CD14-positive monocyte (primary cell): ENCODE results near the gene KDM4C. TPM values are rescaled to one million over a fixed set of nuclear protein-coding genes. Genes with fewer than 3 reads are reported as not detected.

Source experiments
- DNase-seq, 3 donors: peaks; one replicate each; pipeline ENCODE4 v3.0.0-alpha.2; 2011 to 2022
- H2AFZ ChIP-seq: 2 replicates; pipeline ENCODE4 v1.6.0; 2012; ENCODE audit warnings: mild to moderate bottlenecking, low read depth, low read length, inconsistent platforms; ENCODE audit not compliant: insufficient read depth, poor library complexity, severe bottlenecking
- H3K27ac ChIP-seq, 2 donors: 1 replicate in 1 of 2; 2 replicates in 1 of 2; pipeline ENCODE4 v1.5.1; 2012 to 2013; ENCODE audit warnings: low read length in 2 of 2, control low read depth in 1 of 2, inconsistent platforms in 1 of 2, low read depth in 1 of 2, mild to moderate bottlenecking in 1 of 2
- H3K27me3 ChIP-seq, 2 donors: one replicate each; pipeline versions ENCODE4 v1.6.0 to v1.6.1; 2011 to 2013; ENCODE audit warnings: low read length in 2 of 2; ENCODE audit not compliant: control insufficient read depth in 2 of 2, insufficient read depth in 2 of 2
- H3K36me3 ChIP-seq, 2 donors: replicated peaks in 1 of 2; 1 replicate in 1 of 2; 2 replicates in 1 of 2; pipeline versions ENCODE4 v1.5.1 to v1.6.1; 2012 to 2013; ENCODE audit warnings: low read length in 2 of 2, control low read depth in 1 of 2, inconsistent platforms in 1 of 2, mild to moderate bottlenecking in 1 of 2; ENCODE audit not compliant: insufficient read depth in 2 of 2, control insufficient read depth in 1 of 2
- H3K4me1 ChIP-seq, 2 donors: 1 replicate in 1 of 2; 2 replicates in 1 of 2; pipeline versions ENCODE4 v1.5.1 to v1.6.1; 2012 to 2013; ENCODE audit warnings: low read length in 2 of 2, control low read depth in 1 of 2, inconsistent platforms in 1 of 2, mild to moderate bottlenecking in 1 of 2, moderate library complexity in 1 of 2; ENCODE audit not compliant: insufficient read depth in 2 of 2, control insufficient read depth in 1 of 2
- H3K4me2 ChIP-seq: replicated peaks from 2 replicates; pipeline ENCODE3; 2012; ENCODE audit warnings: low read length, moderate library complexity, mild to moderate bottlenecking; ENCODE audit not compliant: poor library complexity, severe bottlenecking; ENCODE audit errors: extremely low read depth
- H3K4me3 ChIP-seq, 3 experiments: fragments of 200-600 bp in 1 of 3; sonication (generic) in 1 of 3; replicated peaks in 1 of 3; 1 replicate in 2 of 3; 2 replicates in 1 of 3; pipeline ENCODE4 v1.5.1; 2011 to 2013; ENCODE audit warnings: low read length in 3 of 3, mild to moderate bottlenecking in 3 of 3, control low read depth in 2 of 3, low read depth in 2 of 3, inconsistent platforms in 1 of 3, moderate library complexity in 1 of 3
- H3K79me2 ChIP-seq: 2 replicates; pipeline ENCODE4 v1.6.0; 2012; ENCODE audit warnings: mild to moderate bottlenecking, control low read depth, inconsistent platforms, low read length, moderate library complexity; ENCODE audit not compliant: insufficient read depth
- H3K9ac ChIP-seq: 2 replicates; pipeline ENCODE4 v1.6.0; 2017; ENCODE audit warnings: low read length, mild to moderate bottlenecking; ENCODE audit not compliant: insufficient read depth, poor library complexity, severe bottlenecking
- H3K9me3 ChIP-seq, 2 donors: replicated peaks in 1 of 2; 1 replicate in 1 of 2; 2 replicates in 1 of 2; pipeline versions ENCODE4 v1.5.1 to v1.6.1; 2012 to 2013; ENCODE audit warnings: low read length in 2 of 2, control low read depth in 1 of 2; ENCODE audit not compliant: control insufficient read depth in 1 of 2, insufficient read depth in 1 of 2
- H4K20me1 ChIP-seq: 2 replicates; pipeline ENCODE4 v1.6.0; 2012; ENCODE audit warnings: mild to moderate bottlenecking, low read length, control low read depth, moderate library complexity; ENCODE audit not compliant: insufficient read depth
- H3K27ac Mint-ChIP-seq, 7 donors: one replicate each; pipeline ENCODE4 v1.8.0; 2020; ENCODE audit warnings: mild to moderate bottlenecking in 7 of 7, mixed read lengths in 7 of 7, moderate library complexity in 6 of 7, inconsistent platforms in 2 of 7
- H3K27me3 Mint-ChIP-seq, 3 donors: one replicate each; pipeline ENCODE4 v1.8.0; 2021 to 2022; ENCODE audit warnings: low read depth in 3 of 3, mild to moderate bottlenecking in 3 of 3, mixed read lengths in 3 of 3, moderate library complexity in 3 of 3, inconsistent platforms in 1 of 3
- H3K36me3 Mint-ChIP-seq, 2 donors: one replicate each; pipeline ENCODE4 v1.8.0; 2020; ENCODE audit warnings: mixed read lengths in 2 of 2, inconsistent platforms in 1 of 2, mild to moderate bottlenecking in 1 of 2
- H3K4me1 Mint-ChIP-seq: one replicate; pipeline ENCODE4 v1.8.0; 2020; ENCODE audit warnings: mild to moderate bottlenecking, mixed read lengths
- H3K4me3 Mint-ChIP-seq, 2 donors: one replicate each; pipeline ENCODE4 v1.8.0; 2020; ENCODE audit warnings: mild to moderate bottlenecking in 2 of 2, mixed read lengths in 2 of 2, moderate library complexity in 1 of 2
- H3K9me3 Mint-ChIP-seq, 7 donors: one replicate each; pipeline ENCODE4 v1.8.0; 2020 to 2022; ENCODE audit warnings: mixed read lengths in 7 of 7, mild to moderate bottlenecking in 6 of 7, moderate library complexity in 6 of 7, inconsistent platforms in 2 of 7
- WGBS: methylation state at CpG from one replicate; pipeline ENCODE4 v1.1.5; 2013; ENCODE audit warnings: missing lambda C conversion rate; ENCODE audit not compliant: insufficient coverage; 5-methylcytosine and 5-hydroxymethylcytosine counted together
- intact Hi-C, 2 donors: fragments of 100-400 bp; cut with micrococcal nuclease; formaldehyde crosslinking; loops; one replicate each; pipeline versions ENCODE4 v1.15.0 to v1.15.1; 2023
- polyA plus RNA-seq, 3 donors: library from polyadenylated mRNA; depleted of rRNA in 1 of 3; unstranded in 2 of 3; stranded (reverse) in 1 of 3; fragments of 300-500 nt in 2 of 3; fragments of >200 nt in 1 of 3; fragmentation: Illumina TruSeq in 2 of 3; gene quantifications; 1 replicate in 2 of 3; 2 replicates in 1 of 3; pipeline ENCODE4 v1.2.3, GENCODE V29; 2012 to 2021
- TF ChIP-seq, protein P1 (sequence below): fragments of 200-600 bp; IDR thresholded peaks from one replicate; pipeline ENCODE4 v1.8.0; 2022; ENCODE audit warnings: antibody characterized with exemption, mild to moderate bottlenecking

The KDM4C gene
- polyA plus RNA-seq, 3 donors: 15.2 to 36.2 (median 17.1) TPM

DNA sequence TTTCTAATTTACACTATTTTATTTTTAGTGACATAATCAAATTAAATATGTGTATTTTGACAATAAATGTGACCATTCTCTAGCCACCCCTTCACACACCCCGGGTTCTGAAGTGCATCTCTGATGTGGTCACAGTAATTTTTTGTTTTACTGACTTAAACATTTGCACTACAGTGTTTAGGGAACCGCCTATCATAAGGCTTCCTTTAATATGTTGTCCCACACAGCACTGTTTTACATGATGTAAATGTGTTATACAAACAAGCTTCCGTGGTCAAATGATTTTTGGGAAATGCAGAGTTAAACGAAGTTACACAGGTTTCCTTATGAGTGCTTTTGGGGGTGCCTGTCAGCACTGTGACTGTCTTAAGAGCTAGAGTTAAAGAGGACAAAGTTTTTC is 86.5 kb downstream of the KDM4C start:
- Histone ChIP-seq H3K4me1 (no peaks in the 10 kb centered on the region), H3K4me3 (no peak overlapping the region), H4K20me1 (no peaks in the 10 kb centered on the region), H3K27me3 (no peaks in the 10 kb centered on the region), H3K4me2 (no peak overlapping the region), H3K27ac (no peak overlapping the region), H3K36me3 (peaks cover 2 to 41% of the 10 kb centered on the region in 2 donors), H3K9ac (no peak overlapping the region), H3K9me3 (no peaks in the 10 kb centered on the region), H2AFZ (no peak overlapping the region), H3K79me2 (no peaks in the 10 kb centered on the region)
- Mint-ChIP-seq H3K27ac (peak overlapping the region in 2 of 7 donors; percentile 16 to 35), H3K4me1 (no peaks in the 10 kb centered on the region), H3K36me3 (peaks cover 15 to 37% of the 10 kb centered on the region in 2 donors), H3K27me3 (no peaks in the 10 kb centered on the region), H3K9me3 (no peaks in the 10 kb centered on the region), H3K4me3 (no peak overlapping the region)
- WGBS: 100% methylated on average over 2 of the region's 4 CpGs
- TF ChIP-seq, protein P1, sequence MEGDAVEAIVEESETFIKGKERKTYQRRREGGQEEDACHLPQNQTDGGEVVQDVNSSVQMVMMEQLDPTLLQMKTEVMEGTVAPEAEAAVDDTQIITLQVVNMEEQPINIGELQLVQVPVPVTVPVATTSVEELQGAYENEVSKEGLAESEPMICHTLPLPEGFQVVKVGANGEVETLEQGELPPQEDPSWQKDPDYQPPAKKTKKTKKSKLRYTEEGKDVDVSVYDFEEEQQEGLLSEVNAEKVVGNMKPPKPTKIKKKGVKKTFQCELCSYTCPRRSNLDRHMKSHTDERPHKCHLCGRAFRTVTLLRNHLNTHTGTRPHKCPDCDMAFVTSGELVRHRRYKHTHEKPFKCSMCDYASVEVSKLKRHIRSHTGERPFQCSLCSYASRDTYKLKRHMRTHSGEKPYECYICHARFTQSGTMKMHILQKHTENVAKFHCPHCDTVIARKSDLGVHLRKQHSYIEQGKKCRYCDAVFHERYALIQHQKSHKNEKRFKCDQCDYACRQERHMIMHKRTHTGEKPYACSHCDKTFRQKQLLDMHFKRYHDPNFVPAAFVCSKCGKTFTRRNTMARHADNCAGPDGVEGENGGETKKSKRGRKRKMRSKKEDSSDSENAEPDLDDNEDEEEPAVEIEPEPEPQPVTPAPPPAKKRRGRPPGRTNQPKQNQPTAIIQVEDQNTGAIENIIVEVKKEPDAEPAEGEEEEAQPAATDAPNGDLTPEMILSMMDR: no peak
- no peak for DNase-seq
- intact Hi-C loops: no loop called here

DNA sequence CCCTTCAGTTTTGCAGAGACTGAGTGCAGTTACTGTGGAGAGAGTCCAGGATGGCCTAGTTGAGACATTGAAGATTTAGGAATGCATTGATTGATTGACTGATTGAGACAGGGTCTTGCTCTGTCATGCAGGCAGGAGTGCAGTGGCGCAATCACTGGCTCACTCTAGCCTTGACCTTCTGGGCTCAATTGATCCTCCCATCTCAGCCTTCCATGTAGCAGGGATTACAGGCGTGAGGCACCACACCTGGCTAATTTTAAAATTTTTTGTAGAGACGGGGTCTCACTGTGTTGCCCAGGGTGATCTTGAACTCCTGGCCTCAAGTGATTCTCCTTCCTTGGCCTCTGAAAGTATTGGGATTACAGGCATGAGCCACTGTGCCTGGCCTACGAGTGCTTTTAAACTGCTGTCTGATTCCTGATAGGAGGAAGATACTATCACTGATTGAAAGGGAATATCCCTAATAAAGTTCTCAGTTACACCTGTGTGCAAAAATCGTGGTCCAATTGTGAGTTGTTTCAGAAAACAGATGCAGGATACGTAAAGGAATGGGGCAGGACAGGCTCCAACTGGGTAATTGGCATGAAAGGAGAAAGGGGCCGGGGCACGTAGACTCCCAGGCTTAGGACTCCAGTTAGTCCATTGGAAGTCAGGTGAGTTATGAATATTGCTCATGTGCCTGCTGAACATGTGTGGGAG is 87.5 kb downstream of the KDM4C start:
- no peaks in the 10 kb centered on the region for H3K9me3 ChIP-seq
- H3K36me3 Mint-ChIP-seq: peaks cover 21 to 45% of the 10 kb centered on the region in 2 donors
- H2AFZ ChIP-seq: no peak overlapping the region
- no peak overlapping the region for H3K4me2 ChIP-seq
- no peak overlapping the region for H3K27ac ChIP-seq
- H3K27ac Mint-ChIP-seq: peak overlapping the region in 1 of 7 donors; percentile 52
- intact Hi-C loops: no loop called here
- no peaks in the 10 kb centered on the region for H3K9me3 Mint-ChIP-seq
- H3K36me3 ChIP-seq: peaks cover 9 to 49% of the 10 kb centered on the region in 2 donors
- no peak overlapping the region for H3K4me3 Mint-ChIP-seq
- 97% methylated on average over 7 of the region's 8 CpGs for WGBS
- no peaks in the 10 kb centered on the region for H3K4me1 Mint-ChIP-seq
- TF ChIP-seq, protein P1: no peak
- no peaks in the 10 kb centered on the region for H3K4me1 ChIP-seq
- H3K27me3 ChIP-seq: no peaks in the 10 kb centered on the region
- H4K20me1 ChIP-seq: no peaks in the 10 kb centered on the region
- H3K4me3 ChIP-seq: no peak overlapping the region
- no peak overlapping the region for H3K9ac ChIP-seq
- H3K79me2 ChIP-seq: no peaks in the 10 kb centered on the region
- no peak for DNase-seq
- no peaks in the 10 kb centered on the region for H3K27me3 Mint-ChIP-seq
